Stimulated activated memory B cell treated with anti-CD40 and anti-IgM and Interleukin-4, amounts not matched to agents 10 μg/mL and 1 μg/mL and 100 μg/mL, for 72 hours (primary cell): ENCODE data around the gene SLC50A1.

Source experiments
- ATAC-seq: fragments of 150-1000 bp; cut with Tn5 transposase; 2 replicates; pipeline ENCODE4 v1.10.0; 2021
- H3K27ac Mint-ChIP-seq: one replicate; pipeline ENCODE4 v1.8.0; 2022; ENCODE audit warnings: mild to moderate bottlenecking, mixed read lengths
- H3K27me3 Mint-ChIP-seq: one replicate; pipeline ENCODE4 v1.8.0; 2022; ENCODE audit warnings: mixed read lengths
- H3K36me3 Mint-ChIP-seq: one replicate; pipeline ENCODE4 v1.8.0; 2022; ENCODE audit warnings: mixed read lengths
- H3K4me1 Mint-ChIP-seq: one replicate; pipeline ENCODE4 v1.8.0; 2022; ENCODE audit warnings: mixed read lengths
- H3K4me3 Mint-ChIP-seq: one replicate; pipeline ENCODE4 v1.8.0; 2022; ENCODE audit warnings: mild to moderate bottlenecking, moderate library complexity, mixed read lengths
- H3K9me3 Mint-ChIP-seq: one replicate; pipeline ENCODE4 v1.8.0; 2022; ENCODE audit warnings: mixed read lengths

The SLC50A1 gene, protein sequence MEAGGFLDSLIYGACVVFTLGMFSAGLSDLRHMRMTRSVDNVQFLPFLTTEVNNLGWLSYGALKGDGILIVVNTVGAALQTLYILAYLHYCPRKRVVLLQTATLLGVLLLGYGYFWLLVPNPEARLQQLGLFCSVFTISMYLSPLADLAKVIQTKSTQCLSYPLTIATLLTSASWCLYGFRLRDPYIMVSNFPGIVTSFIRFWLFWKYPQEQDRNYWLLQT

DNA sequence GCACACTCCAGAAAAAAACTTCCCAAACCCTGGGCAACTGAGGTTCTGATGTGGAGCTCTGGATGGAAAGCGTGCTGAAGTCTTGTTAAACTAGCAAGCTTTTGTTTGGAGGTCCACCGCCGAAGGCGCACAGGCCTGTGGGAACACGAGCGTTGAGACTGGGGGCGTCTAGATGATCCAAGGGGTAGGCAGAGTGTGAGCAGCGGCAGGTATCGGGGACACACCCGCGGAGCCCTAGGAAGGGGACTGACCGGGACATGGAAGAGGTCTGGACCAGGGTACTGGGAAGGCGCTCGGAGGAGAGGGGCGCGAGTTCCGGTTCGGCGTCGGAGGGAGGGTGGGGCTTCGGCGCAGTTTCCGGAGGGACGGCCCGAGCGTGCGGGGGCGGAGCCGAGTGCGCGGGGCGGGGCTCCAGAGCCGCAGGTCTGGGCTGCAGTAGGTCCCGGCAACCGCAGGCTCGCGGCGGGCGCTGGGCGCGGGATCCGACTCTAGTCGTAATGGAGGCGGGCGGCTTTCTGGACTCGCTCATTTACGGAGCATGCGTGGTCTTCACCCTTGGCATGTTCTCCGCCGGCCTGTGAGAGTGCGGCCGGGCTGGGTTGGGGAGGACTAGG lies at the start of gene SLC50A1:
SLC50A1 (plus strand) TSS at position 438 of the 614 bp plus-strand sequence; CDS start at position 498, 60 bp downstream.
- peaks cover 36% of the 10 kb centered on the region for H3K4me1 Mint-ChIP-seq
- ATAC-seq, result peak; percentile 92
- peak within 1 kb of the TSS; percentile 97 for H3K4me3 Mint-ChIP-seq
- H3K36me3 Mint-ChIP-seq, result peaks cover 9% of the 10 kb centered on the region
- peaks cover 5% of the 10 kb centered on the region for H3K27me3 Mint-ChIP-seq
- no peaks in the 10 kb centered on the region for H3K9me3 Mint-ChIP-seq
- H3K27ac Mint-ChIP-seq, result peak within 1 kb of the TSS; percentile 99

GRCh38 chr1:155086128-155086741 lies 49.4 kb upstream of the SLC50A1 start:
- peak; percentile 25 for ATAC-seq
- H3K4me1 Mint-ChIP-seq, result peaks cover 47% of the 10 kb centered on the region
- peaks cover 30% of the 10 kb centered on the region for H3K27me3 Mint-ChIP-seq
- H3K27ac Mint-ChIP-seq, result peak overlapping the region; percentile 91
- H3K9me3 Mint-ChIP-seq, result no peaks in the 10 kb centered on the region
- H3K36me3 Mint-ChIP-seq, result no peaks in the 10 kb centered on the region
- H3K4me3 Mint-ChIP-seq, result peak overlapping the region; percentile 85

GRCh38 chr1:155086856-155087535 lies 48.7 kb upstream of the SLC50A1 start:
- peaks cover 45% of the 10 kb centered on the region for H3K4me1 Mint-ChIP-seq
- H3K9me3 Mint-ChIP-seq, result no peaks in the 10 kb centered on the region
- H3K4me3 Mint-ChIP-seq, result no peak overlapping the region
- H3K36me3 Mint-ChIP-seq, result no peaks in the 10 kb centered on the region
- H3K27ac Mint-ChIP-seq, result no peak overlapping the region
- no peak for ATAC-seq
- peaks cover 22% of the 10 kb centered on the region for H3K27me3 Mint-ChIP-seq

GRCh38 chr1:155091071-155092051 lies 44.3 kb upstream of the SLC50A1 start:
- H3K27me3 Mint-ChIP-seq, result peaks cover 8% of the 10 kb centered on the region
- H3K9me3 Mint-ChIP-seq, result no peaks in the 10 kb centered on the region
- H3K4me1 Mint-ChIP-seq, result peaks cover 16% of the 10 kb centered on the region
- H3K36me3 Mint-ChIP-seq, result no peaks in the 10 kb centered on the region
- H3K4me3 Mint-ChIP-seq, result no peak overlapping the region
- peak; percentile 75 for ATAC-seq
- peak overlapping the region; percentile 36 for H3K27ac Mint-ChIP-seq

DNA sequence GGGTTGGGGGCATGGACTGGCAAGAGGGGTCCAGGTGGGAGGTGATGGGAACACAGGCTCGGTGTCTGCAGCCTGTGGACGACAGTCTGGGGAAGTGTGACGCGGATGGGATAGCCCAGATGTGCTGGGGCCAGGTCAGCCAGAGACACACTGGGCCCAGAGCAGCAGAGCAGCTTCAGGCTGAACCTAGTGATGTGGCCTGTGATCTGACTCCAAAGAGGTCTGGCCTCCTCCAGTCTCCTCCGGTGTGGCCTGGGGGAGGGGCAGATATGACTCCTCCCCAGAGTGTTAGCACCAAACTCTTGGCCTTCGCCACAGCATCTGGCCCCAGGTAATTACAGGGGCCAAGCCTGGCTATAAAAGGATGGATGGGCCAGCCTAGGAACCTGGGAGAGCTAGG lies 43.5 kb upstream of the SLC50A1 start:
- Mint-ChIP-seq H3K4me3 (no peak overlapping the region), H3K36me3 (no peaks in the 10 kb centered on the region)
- no peak for ATAC-seq

GRCh38 chr1:155092641-155093040 lies 43.0 kb upstream of the SLC50A1 start:
- Mint-ChIP-seq H3K36me3 (no peaks in the 10 kb centered on the region), H3K4me1 (peaks cover 15% of the 10 kb centered on the region), H3K27me3 (peaks cover 8% of the 10 kb centered on the region), H3K27ac (no peak overlapping the region), H3K4me3 (no peak overlapping the region), H3K9me3 (no peaks in the 10 kb centered on the region)
- no peak for ATAC-seq

More for the DNA sequence above, 43.5 kb upstream of the SLC50A1 start:
- no peak overlapping the region for H3K27ac Mint-ChIP-seq
- no peaks in the 10 kb centered on the region for H3K9me3 Mint-ChIP-seq
- peaks cover 15% of the 10 kb centered on the region for H3K4me1 Mint-ChIP-seq
- H3K27me3 Mint-ChIP-seq, result peaks cover 8% of the 10 kb centered on the region

DNA sequence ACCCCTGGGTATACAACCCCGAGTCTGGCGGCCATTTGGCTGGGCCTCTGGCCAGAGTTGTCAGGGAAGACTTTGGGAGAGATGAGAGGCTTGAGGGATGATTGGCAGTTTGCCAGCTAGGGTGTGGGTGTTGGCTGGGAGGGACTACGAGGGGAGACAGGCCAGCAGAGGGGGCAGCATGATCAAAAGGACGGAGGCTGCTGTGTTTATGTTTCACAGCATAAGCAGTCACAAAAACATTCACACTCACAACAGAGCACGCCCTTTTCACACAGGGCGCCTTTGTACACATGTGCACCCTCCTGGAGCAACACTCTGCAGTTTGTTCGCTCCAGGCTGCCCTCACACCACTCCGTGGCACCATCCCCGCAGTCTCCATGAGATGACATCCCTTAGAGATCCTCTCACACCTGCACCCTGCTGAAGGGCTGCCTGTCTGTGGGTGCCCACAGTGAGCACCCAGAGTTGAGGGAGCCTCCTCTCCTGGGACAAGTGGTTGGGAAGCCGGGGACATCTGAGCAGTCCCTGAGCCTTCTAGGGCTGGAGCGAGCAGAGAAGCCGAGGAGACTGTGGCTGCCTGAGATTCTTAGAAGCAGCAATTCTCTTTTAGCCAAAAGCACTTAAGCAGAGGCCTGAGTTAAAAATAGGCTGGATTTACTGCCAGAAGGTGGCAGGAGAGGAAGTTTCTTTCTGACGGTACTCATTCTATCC lies 41.6 kb upstream of the SLC50A1 start:
- Mint-ChIP-seq H3K4me3 (no peak overlapping the region), H3K4me1 (peaks cover 15% of the 10 kb centered on the region), H3K27me3 (peaks cover 8% of the 10 kb centered on the region), H3K9me3 (no peaks in the 10 kb centered on the region), H3K27ac (no peak overlapping the region), H3K36me3 (no peaks in the 10 kb centered on the region)
- peak; percentile 34 for ATAC-seq

GRCh38 chr1:155094622-155094948 lies 41.1 kb upstream of the SLC50A1 start:
- peaks cover 8% of the 10 kb centered on the region for H3K27me3 Mint-ChIP-seq
- no peak overlapping the region for H3K4me3 Mint-ChIP-seq
- no peaks in the 10 kb centered on the region for H3K9me3 Mint-ChIP-seq
- ATAC-seq, result no peak
- H3K36me3 Mint-ChIP-seq, result no peaks in the 10 kb centered on the region
- H3K4me1 Mint-ChIP-seq, result peaks cover 15% of the 10 kb centered on the region
- no peak overlapping the region for H3K27ac Mint-ChIP-seq

DNA sequence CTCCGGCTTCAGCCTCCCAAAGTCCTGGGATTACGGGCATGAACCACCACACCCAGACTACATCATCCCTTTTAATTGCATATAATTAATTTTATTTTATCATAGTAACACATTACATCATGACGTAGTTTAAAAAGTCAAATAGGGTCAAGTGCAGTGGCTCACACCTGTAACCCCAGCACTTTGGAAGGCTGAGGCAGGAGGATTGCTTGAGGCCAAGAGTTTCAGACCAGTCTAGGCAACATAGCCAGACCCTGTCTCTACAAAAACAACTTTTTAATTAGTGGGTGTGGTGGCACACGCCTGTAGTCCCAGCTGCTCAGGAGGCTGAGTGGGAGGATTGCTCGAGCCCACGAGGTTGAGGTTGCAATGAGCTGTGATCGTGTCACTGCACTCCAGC lies 36.3 kb upstream of the SLC50A1 start:
- Mint-ChIP-seq H3K9me3 (no peaks in the 10 kb centered on the region), H3K4me1 (peaks cover 1% of the 10 kb centered on the region), H3K36me3 (no peaks in the 10 kb centered on the region), H3K4me3 (no peak overlapping the region), H3K27ac (no peak overlapping the region), H3K27me3 (peaks cover 8% of the 10 kb centered on the region)
- ATAC-seq, result no peak

DNA sequence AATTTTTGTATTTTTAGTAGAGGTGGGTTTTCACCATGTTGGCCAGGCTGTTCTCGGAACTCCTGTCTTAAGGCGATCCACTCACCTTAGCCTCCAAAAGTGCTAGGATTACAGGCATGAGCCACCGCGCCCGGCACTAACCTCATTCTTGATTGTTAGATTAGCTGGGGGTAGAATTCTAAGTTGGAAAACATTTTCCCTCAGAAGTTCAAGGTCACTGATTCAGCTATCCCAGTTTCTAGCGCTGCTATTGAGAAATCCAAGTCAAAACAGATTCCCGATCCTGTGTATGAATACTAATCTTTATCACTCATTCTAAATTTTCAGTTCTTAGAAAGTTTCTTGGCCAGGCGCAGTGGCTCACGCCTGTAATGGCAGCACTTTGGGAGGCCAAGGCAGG lies 32.3 kb upstream of the SLC50A1 start:
- no peaks in the 10 kb centered on the region for H3K27me3 Mint-ChIP-seq
- no peaks in the 10 kb centered on the region for H3K36me3 Mint-ChIP-seq
- no peak overlapping the region for H3K27ac Mint-ChIP-seq
- no peaks in the 10 kb centered on the region for H3K4me1 Mint-ChIP-seq
- no peaks in the 10 kb centered on the region for H3K9me3 Mint-ChIP-seq
- H3K4me3 Mint-ChIP-seq, result no peak overlapping the region
- ATAC-seq, result no peak

DNA sequence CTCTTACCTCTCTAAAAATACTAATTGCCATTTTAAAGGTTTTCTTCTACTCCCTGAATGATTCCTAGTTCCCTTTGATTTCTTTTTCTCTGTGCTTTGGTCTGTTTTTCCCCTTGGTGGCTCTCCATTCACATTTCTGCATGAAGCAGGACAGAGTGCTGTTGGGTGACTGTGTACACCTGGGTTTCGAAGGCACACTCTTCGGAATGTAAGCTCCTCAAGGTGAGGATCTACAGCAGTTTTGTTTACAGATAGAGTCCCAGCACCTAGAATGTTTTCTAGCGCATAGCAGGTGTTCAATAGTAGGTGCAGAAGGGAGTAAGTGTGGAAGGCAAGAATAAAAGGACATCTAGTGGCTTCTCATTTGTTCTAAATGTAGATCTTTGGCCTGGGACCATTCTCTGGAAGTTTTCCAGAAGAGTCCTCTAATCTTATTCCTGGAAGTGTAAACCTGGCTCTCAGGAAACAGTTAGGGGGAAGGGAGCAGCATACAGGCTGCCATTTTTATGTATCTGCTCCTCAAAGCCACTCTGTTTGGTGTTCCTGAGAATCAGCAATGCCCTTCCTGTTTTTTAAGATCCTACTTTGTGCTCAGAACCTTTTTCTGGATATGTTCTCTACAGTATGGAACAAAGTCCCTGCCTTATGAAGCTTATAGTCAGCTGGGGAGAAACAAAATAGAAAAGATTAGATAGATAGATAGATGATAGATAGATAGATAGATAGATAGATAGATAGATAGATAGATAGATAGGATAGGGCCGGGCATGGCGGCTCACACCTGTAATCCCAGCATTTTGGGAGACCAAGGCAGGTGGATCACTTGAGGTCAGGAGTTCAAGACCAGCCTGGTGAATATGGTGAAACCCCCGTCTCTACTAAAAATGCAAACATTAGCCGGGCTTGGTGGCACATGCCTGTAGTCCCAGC lies 30.8 kb upstream of the SLC50A1 start:
- Mint-ChIP-seq H3K4me3 (no peak overlapping the region), H3K4me1 (no peaks in the 10 kb centered on the region), H3K27me3 (peaks cover 6% of the 10 kb centered on the region), H3K27ac (no peak overlapping the region), H3K9me3 (no peaks in the 10 kb centered on the region), H3K36me3 (no peaks in the 10 kb centered on the region)
- no peak for ATAC-seq

GRCh38 chr1:155105604-155106011 lies 30.0 kb upstream of the SLC50A1 start:
- no peak for ATAC-seq
- H3K27me3 Mint-ChIP-seq, result peaks cover 6% of the 10 kb centered on the region
- no peak overlapping the region for H3K27ac Mint-ChIP-seq
- H3K4me1 Mint-ChIP-seq, result no peaks in the 10 kb centered on the region
- no peak overlapping the region for H3K4me3 Mint-ChIP-seq
- H3K36me3 Mint-ChIP-seq, result no peaks in the 10 kb centered on the region
- H3K9me3 Mint-ChIP-seq, result no peaks in the 10 kb centered on the region

DNA sequence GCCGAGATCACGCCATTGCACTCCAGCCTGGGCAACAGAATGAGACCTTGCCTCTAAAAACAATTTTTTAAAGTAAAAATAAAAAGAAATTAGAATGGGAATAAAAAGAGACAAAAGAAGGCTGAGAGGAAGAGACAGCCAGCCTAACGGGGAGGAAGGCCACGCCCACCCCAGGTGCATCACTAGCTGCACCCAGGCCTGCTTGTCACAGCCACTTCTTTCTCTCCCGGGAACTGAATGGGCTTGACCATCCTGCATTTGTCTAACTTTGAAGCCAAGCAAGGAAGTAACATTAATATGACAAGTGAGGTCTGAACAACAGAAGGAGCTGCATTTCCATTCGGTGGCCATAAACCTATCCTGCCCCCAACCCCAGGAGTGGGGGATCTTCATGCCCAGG lies 28.8 kb upstream of the SLC50A1 start:
- no peaks in the 10 kb centered on the region for H3K36me3 Mint-ChIP-seq
- ATAC-seq, result no peak
- H3K9me3 Mint-ChIP-seq, result no peaks in the 10 kb centered on the region
- no peak overlapping the region for H3K4me3 Mint-ChIP-seq
- H3K4me1 Mint-ChIP-seq, result no peaks in the 10 kb centered on the region
- H3K27me3 Mint-ChIP-seq, result peaks cover 15% of the 10 kb centered on the region
- no peak overlapping the region for H3K27ac Mint-ChIP-seq
